ENCODE measurements around the gene CDC42BPA.

Gene CDC42BPA

GRCh38 chr1:227192163-227192562 is 126.1 kb downstream of the CDC42BPA start:
- CTCF ChIA-PET, result interaction anchor here (1.1 kb wide), 1 partner anchor 13 kb away, joined by 4 read pairs; no protein-coding TSS in a partner anchor
- DNase-seq (ENCODE audit: extremely low spot score), result no peak
- TF ChIP-seq, protein P1, sequence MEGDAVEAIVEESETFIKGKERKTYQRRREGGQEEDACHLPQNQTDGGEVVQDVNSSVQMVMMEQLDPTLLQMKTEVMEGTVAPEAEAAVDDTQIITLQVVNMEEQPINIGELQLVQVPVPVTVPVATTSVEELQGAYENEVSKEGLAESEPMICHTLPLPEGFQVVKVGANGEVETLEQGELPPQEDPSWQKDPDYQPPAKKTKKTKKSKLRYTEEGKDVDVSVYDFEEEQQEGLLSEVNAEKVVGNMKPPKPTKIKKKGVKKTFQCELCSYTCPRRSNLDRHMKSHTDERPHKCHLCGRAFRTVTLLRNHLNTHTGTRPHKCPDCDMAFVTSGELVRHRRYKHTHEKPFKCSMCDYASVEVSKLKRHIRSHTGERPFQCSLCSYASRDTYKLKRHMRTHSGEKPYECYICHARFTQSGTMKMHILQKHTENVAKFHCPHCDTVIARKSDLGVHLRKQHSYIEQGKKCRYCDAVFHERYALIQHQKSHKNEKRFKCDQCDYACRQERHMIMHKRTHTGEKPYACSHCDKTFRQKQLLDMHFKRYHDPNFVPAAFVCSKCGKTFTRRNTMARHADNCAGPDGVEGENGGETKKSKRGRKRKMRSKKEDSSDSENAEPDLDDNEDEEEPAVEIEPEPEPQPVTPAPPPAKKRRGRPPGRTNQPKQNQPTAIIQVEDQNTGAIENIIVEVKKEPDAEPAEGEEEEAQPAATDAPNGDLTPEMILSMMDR (IDR thresholded peaks at IDR 0.05; ENCODE audit: control extremely low read depth, extremely low read depth, low read depth, missing control alignments), result no peak
- POLR2A ChIA-PET, result no interaction called here

- TF ChIP-seq, protein P1 (IDR thresholded peaks at IDR 0.05; ENCODE audit: control extremely low read depth, extremely low read depth, low read depth, missing control alignments), result no peak
- DNase-seq (ENCODE audit: extremely low spot score), result no peak
- CTCF ChIA-PET, result interaction anchor here (1.1 kb wide), 1 partner anchor 12 kb away, joined by 4 read pairs; no protein-coding TSS in a partner anchor
- POLR2A ChIA-PET, result interaction anchor here (0.7 kb wide), 1 partner anchor 89 kb away, joined by 4 read pairs; no protein-coding TSS in a partner anchor
Observed at GRCh38 chr1:227191607-227192006, 126.7 kb downstream of the CDC42BPA start.

- TF ChIP-seq, protein P1 (IDR thresholded peaks at IDR 0.05; ENCODE audit: control extremely low read depth, extremely low read depth, low read depth, missing control alignments), result no peak
- ChIA-PET POLR2A (no interaction called here), CTCF (interaction anchor here (1.2 kb wide), 1 partner anchor 8 kb away, joined by 3 read pairs; no protein-coding TSS in a partner anchor)
- no peak for DNase-seq (ENCODE audit: extremely low spot score)
Observed at GRCh38 chr1:227190321-227190720, 128.0 kb downstream of the CDC42BPA start.

DNA sequence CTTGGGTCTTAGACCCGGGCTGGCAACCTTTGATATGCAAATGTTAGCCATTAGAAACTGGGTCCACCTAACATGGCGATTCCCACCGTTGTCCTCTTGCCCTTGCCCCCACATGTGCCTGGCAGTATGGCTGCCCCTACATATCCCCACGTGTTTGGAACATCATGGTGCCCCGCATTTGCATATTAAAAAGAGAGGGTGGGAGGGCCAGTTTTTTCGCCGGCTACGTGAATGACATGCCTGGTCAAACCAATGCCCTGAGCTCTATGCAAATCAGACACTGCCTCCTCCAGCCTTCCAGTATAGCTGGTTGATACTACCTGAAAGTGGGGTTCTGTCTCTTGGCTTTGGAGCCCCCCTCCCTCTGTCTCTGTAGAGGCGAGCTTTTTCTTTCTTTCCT is 133.0 kb downstream of the CDC42BPA start:
- CTCF ChIA-PET, result no interaction called here
- no peak for DNase-seq (ENCODE audit: extremely low spot score)
- POLR2A ChIA-PET, result no interaction called here
- TF ChIP-seq, protein P1 (IDR thresholded peaks at IDR 0.05; ENCODE audit: control extremely low read depth, extremely low read depth, low read depth, missing control alignments), result no peak

DNA sequence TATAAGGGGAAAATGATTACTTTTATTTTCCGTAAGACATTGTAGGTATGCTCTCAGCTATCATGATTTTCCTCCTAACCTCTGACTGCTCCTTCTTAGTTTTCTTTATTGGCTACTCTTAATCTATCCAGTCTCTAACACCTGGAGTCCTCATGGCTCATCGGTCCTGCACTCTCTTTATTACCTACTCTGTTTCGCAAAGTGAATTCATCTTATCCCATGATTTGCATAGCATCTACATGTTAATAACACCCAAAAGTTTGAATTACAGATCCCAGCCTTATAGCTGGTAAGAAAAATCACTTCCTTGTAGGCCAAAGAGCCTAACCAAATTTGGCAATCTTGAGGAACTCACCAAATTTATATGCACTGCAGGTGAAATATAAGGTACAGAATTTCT is 136.3 kb downstream of the CDC42BPA start:
- TF ChIP-seq, protein P1 (IDR thresholded peaks at IDR 0.05; ENCODE audit: control extremely low read depth, extremely low read depth, low read depth, missing control alignments), result no peak
- CTCF ChIA-PET, result interaction anchor here (1.5 kb wide), 1 partner anchor 9 kb away, joined by 3 read pairs; no protein-coding TSS in a partner anchor
- POLR2A ChIA-PET, result no interaction called here
- DNase-seq (ENCODE audit: extremely low spot score), result no peak

DNA sequence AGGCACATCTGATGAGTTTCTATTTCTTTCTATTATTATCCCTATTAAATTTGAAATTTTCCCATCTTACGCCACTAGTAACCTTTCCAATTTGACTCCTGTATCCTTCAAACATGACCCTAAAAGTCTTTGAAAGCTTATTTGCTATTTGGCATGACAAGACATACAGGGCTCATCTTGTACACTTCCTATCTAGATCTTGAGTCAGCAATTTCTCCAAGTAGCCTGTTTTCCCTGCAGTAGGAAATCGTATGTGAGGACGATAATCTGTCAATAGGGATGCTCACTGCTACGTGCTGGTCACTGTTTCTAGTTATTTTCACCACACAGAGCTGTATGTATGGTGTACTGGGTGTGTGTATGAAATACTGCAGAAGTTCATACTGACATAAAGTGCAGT is 142.7 kb downstream of the CDC42BPA start:
- ChIA-PET CTCF (no interaction called here), POLR2A (no interaction called here)
- TF ChIP-seq, protein P1 (IDR thresholded peaks at IDR 0.05; ENCODE audit: control extremely low read depth, extremely low read depth, low read depth, missing control alignments), result no peak
- no peak for DNase-seq (ENCODE audit: extremely low spot score)
